Measurements from ENCODE around the gene SKIC3.

DNA sequence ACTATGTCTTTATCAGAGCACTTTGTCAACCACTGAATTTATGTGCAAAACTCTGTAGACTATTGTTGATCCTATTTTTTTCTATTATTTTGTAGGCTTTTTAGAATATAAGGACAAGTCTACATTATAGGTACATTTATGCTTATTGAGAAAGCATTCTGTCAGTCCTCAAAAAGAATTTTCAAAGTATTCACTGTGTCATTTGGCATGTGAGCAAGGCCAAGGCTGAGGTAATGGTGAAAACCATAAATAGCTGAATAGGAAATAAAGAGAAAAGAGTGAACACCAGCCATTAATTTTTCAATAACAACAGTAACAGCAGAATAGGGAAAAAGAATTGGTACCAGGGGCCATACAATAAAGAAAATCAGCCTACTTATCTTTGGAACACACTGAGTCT is 21.0 kb downstream of the SKIC3 start:
- TF ChIP-seq, protein P1, sequence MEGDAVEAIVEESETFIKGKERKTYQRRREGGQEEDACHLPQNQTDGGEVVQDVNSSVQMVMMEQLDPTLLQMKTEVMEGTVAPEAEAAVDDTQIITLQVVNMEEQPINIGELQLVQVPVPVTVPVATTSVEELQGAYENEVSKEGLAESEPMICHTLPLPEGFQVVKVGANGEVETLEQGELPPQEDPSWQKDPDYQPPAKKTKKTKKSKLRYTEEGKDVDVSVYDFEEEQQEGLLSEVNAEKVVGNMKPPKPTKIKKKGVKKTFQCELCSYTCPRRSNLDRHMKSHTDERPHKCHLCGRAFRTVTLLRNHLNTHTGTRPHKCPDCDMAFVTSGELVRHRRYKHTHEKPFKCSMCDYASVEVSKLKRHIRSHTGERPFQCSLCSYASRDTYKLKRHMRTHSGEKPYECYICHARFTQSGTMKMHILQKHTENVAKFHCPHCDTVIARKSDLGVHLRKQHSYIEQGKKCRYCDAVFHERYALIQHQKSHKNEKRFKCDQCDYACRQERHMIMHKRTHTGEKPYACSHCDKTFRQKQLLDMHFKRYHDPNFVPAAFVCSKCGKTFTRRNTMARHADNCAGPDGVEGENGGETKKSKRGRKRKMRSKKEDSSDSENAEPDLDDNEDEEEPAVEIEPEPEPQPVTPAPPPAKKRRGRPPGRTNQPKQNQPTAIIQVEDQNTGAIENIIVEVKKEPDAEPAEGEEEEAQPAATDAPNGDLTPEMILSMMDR (IDR thresholded peaks at IDR 0.05) = no peak
- no peak for TF ChIP-seq POLR2A (IDR thresholded peaks at IDR 0.05)

Measured in testis (tissue), 2 donors.